ENCODE measurements around the gene SYF2.
"Not testable (repeated sequence)": the region's sequence is repeated elsewhere in the genome, so short reads cannot be mapped to it uniquely, and the experiment has no call there.

SYF2 gene

DNA sequence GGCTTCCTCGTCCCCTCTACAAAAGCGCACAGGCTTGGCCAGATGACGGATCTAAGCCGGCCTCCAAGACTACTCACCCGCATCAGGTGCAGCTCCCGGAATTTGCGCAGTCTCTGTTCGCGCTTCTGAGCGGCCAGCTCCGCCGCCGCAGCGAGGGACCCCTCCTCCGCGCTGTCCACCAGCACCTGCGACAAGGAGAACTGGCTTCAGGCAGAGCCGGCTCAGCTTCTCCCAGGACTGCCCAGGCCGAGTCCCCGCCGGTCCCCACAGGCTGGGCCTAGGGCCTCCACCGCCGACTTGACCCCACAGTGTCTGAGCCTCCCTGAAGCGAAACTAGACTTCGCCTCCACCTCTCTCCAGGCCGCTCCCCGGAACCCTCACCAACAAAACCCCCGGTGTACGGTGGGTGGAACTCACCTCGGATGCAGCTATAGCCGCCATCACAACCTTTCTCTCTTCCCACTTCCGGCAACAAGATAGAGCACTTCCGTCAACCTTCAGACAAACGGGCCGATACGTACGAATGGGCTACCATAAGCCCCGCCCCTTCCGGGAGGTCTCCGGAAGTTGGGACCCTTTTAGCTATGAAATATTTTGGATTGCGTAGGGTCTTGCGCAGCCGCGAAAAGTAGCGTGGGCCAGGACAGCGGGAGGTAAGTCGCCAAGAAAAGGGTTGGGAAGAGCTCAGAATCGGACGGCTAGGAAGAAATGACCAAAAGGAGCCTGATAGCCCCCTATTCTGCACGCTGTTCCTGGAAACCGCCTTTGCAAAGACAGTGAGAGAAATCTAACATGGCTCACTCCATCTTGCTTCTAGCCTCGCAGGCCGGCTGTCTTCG is at the start of gene SYF2:
Gene SYF2 (minus strand): TSS at position 476 of the 839 bp plus-strand sequence. CDS start 35 bp downstream, at position 441.
- peak; percentile 89 for DNase-seq

DNA sequence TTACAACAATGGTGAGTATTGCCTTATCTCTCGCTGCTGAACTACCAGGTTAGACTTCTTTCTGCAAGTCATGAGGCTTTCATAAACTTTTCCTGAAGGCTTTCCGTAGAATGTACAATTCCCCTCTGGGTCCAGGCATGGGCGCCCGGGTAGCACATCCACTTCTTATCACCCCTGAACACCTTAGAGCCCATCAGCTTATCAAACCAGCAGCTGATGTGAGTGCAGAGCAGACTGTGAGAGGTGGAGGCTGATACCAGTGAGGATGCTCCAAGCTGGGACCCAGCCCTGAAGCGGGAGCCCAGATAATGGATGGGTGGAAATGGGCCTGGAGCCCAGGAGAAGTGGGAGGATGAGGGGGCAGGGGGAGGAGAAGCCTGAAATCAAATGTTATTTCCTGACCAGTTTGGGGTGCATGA is 47.4 kb upstream of the SYF2 start:
- DNase-seq, result not testable (repeated sequence)

DNA sequence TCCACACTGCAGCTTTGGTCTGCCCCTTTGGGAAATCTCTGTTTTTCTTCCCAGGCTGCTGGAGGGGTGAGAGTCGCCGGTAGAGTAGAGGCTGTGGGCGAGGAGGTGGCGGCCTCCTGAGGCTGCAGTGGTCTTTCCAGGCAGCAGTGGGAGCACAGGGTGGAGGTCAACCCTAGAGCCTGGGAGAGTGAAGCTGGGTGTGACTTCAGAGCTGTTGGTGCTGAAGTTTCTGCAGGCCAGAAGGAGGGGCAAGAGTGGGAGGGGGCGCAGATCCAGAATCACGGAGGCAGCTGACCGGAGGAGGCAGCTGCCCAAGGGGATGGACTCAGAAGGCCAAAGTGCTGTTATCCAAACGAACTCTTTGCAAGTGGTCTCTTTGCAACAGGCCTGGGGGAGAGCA is 46.5 kb upstream of the SYF2 start:
- DNase-seq, result not testable (repeated sequence)

DNA sequence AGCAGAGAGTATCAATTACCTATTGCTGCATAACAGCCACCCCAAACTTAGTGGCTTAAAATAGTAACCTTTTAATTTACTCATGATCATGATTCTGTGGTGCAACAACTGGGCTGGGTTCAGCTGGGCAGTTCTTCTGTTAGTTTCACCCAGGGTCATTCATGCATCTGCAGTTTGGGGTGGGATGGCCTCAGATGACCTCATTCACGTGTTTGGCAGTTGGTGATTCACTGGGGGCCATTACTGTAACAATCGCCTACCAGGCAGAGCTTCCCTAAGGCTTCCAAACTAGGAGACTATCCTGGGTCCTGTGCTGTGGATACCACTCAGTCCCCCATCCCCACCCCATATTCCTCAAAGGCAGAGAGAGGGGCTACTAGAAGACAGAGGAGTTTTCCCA is 46.1 kb upstream of the SYF2 start:
- not testable (repeated sequence) for DNase-seq

DNA sequence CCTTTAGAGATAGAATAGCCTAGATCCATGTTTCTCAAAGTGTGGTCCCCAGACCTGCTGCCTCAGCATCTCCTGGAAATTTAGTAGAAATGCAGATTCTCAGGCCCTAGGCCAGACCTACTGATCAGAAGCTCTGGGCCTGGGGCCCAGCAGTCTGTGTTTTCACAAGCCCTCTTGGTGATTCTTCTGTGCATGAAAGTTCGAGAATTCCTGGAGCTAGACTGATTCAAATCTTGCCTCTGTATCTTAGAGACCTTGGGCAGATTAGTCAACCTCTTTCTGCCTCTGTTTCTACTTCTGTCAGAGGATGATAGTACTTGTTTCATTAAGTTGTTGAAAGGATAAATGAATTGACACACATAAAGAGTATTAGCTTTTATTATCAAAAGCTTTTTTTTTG is 45.0 kb upstream of the SYF2 start:
- DNase-seq, result not testable (repeated sequence)

DNA sequence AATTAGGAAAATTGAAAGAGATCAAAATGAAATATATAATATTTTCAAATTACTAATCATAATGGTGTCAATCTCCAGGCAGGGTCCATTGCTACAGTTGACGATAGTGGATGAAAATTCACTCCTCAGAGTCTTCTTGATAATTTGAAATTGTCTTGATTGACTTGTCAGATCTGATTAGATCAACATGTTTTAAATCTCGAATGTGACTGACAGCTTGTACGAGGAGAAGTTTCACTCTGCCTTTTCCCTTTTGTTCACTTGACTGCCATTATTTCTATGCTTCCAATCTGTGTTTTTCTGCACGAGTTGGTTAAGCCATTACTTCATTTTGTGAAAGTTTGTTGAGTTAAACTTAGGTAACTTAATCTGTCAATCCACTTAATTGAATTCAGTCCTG is 43.3 kb upstream of the SYF2 start:
- DNase-seq, result not testable (repeated sequence)

DNA sequence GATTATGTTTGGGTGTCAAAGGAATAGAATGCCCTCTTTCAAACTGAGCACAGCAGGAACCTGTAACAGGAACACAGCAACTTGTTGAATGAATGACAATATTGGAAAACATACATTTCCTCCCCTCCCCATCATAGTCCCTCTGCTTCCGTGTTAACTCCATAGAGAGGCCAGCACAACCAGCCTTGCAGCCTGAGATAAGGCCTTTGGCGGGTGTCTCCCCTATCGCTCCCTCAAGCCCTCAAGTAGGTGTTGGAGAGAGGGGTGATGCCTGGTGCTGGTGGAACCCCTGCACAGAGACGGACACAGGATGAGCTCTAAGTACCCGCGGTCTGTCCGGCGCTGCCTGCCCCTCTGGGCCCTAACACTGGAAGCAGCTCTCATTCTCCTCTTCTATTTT is 39.9 kb upstream of the SYF2 start, which contains the start of gene RHD:
Gene RHD (plus strand): TSS at position 272 of the 400 bp plus-strand sequence. CDS start 39 bp downstream, at position 311.
- not testable (repeated sequence) for DNase-seq

DNA sequence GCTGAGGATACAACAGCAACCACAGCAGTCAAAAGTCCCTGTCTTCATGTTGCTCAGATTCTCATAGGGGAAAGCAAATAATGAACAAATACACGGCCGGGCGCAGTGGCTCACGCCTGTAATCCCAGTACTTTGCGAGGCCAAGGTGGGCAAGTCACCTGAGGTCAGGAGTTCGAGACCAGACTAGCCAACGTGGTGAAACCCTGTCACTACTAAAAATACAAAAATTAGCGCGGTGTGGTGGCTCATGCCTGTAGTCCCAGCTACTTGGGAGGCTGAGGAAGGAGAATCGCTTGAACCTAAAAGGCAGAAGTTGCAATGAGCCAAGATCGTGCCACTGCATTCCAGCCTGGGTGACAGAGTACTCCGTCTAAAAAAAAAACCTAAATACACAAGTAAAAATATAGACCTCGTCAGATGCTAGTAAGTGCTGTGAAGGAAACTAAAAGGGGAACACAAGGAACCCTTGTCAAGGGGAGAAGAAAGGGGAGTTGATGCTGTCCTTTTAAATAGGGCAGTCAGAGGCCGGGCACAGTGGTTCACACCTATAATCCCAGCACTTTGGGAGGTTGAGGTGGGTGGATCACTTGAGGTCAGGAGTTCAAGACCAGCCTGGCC is 36.0 kb upstream of the SYF2 start:
- DNase-seq, result not testable (repeated sequence)

DNA sequence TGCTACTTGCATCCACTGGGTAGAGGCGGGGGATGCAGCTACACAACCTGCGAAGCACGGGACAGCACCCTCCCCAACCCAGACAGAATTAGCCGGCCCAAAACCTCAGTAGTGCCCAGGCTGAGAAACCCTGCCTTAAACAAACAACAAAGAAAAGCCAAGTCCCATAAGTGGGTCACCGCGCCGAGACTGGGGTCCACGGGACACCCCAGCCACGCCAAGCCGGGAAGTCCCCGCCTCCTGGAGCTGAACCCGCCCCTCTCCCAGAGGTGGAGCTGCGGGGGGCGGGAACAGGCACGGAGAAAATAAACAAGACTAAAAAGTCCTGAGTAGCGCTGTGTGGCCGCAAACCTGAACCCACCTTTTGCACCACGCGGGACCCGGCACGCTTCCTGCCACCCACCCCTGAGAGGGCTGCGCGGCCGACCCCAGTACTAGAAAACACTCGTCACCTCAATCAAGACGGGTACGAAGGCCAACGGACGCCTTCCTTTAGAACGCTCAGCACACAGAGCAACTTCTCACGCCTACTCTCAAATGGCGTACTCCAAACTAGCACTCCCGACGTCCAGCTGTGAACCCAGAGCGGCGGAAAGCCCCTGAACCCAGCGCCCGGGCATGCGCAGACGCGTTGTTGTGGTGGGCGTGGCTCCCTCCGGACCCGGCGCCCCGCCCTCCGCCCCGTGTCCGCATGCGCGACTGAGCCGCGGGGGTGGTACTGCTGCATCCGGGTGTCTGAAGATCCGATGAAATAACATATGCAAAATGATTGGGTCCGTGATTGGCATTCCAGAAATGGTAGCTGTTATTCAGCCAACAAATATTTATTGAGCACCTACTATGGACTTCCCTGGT is 35.2 kb upstream of the SYF2 start:
- peak; percentile 45 for DNase-seq

DNA sequence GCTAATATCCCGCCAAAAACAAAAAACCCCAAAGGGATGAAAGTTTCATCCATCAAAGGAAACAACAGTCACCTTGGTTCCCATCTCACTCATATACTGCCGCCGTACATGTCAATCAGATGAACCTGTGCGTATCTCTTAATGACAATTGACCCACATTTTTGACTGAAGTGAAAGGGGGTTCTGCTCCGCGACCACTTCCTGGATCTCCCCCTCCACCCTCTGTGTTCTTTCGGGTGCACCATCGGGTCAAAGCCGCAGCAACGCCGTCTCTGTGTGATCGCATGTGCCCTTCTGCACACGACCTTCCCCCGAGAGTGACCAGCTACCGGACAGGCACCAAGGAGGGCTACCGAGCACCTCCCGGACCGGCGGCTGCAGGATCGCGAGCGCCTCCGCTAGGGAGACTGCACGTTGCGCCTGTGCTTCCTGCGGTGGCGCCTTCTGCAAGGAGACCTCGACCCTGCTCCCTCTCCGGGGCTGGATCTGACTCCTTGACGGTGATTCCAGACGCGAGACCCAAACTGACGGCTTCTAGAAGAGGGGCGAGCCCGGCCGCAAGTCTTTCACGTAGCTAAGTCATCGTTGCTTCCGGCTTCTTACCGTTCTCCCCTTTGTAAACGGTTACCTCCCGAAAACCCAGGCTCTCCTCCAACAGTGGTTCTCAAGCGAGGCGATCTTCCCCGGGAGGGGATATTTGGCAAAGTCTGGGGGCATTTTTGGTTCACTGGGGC is 34.4 kb upstream of the SYF2 start:
- not testable (repeated sequence) for DNase-seq

DNA sequence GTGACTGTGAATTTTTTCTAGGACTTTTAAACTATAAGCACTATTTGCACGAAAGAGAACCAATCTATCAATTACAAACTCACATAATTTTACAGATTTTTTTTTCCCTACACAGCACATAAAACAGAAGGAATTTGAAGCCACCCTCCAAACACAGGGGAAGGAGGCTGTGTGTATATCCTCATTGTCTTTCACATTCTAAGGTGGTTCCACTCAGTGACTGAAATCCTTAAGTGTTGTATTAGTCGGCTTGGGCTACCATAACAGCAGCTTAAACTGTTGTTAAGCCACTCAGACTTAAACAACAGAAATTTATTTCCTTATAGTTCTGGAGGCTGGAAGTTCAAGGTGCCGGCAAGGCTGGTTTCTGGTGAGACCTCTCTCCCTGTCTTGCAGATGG is 28.0 kb upstream of the SYF2 start:
- DNase-seq, result not testable (repeated sequence)

DNA sequence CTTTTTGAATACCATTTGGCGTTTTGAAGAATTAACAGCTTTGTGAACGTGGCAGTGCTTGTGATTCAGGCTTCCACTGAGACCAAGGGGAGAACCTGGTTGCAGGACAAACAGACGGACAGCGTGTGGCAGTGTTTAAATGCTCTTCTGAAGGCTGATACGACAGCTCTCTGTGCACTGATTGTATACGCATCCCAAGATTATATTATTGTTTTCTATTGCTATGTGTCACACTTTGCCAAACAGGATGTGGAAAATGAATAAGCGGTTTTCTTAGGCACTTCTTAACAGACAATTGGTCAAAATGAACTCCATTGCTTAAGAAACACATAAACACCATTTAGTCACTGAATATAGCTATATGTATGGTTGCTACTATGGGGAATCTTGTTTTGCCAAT is 27.5 kb upstream of the SYF2 start:
- not testable (repeated sequence) for DNase-seq

DNA sequence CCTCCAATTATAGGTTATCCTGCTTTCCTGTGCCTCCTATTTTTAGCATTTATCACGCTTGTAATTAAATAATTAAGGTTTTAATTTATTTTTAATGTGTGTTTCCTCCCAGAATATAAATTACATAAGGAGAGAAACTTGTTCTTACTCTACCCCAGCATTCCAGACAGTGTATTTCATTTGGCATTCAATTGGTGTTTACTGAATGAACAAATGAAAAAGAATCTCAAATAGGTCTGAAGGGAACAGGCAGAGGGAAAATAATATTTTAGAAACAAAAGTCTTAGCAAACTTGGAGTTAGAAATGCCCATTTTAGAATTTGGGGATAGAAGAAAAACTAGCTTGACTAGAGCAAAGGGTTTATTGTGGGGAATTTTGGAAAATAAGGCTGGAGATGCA is 24.9 kb upstream of the SYF2 start:
- DNase-seq, result no peak

DNA sequence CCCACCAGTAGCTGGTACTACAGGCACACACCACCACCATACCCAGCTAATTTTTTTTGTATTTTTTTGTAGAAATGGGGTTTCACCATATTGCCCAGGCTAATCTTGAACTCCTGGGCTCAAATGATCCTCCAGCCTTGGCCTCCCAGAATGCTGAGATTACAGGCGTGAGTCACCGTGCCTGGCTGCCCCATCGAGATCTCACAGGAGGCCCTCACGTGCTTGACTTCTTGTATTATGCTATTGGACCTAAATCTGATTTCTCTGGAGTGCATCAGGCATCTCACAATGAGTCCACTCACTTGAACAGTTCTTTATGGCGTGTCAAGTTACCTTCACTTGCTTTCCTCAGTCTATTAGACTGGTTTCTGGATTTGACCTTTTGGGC is 24.3 kb upstream of the SYF2 start:
- no peak for DNase-seq

DNA sequence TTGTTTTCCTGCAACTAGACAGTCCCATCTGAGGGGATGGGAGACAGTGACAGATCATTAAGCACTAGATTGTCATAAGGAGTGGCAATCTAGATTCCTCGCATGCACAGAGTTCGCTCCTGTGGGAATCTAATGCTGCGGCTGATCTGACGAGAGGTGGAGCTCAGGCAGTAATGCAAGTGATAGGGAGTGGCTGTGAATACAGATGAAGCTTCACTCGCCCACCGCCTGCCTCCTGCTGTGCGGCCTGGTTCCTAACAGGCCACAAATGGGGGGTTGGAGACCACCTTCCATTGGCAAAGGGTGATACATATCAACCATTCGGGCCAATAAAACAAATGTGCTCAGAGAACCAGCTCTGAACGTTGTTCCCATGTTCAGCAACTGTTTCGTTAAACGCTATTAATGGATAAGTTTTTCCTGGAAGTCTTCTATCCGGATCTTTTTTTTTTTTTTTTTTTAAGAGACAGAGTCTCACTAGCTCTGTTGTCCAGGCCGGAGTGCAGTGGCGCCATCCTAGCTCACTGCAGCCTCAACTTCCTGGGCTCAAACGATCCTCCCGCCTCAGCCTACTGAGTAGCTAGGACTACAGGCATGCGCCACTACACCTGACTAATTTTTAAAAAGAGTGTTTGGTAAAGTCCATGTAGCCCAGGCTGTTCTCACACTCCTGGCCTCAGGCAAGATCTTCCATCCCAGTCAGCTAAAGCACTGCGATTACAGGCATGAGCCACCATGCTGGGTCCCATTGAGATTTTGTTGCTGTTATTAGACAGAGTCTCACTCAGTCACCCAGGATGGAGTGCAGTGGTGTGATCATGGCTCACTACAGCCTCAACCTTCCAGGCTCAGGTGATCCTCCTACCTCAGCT is 23.6 kb upstream of the SYF2 start:
- DNase-seq, result no peak

DNA sequence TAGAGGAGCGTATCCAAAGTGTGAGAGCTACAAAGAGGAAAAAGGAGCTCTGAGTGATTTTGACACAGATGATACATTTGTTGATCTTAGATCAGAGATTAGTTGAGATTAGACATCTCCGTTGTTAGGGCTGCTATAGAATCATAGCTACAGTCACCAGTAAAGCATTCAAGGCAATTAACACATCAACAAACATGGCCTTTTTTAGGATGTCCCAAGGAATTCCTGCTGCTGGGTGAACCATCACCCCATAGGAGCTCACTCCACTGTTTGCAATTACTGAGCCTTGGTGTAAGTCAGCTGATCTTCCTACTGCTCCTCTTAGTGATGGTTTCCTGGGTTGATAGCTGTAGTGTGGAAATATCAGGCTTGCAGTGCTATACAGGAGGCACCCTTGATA is 21.6 kb upstream of the SYF2 start:
- DNase-seq, result no peak

DNA sequence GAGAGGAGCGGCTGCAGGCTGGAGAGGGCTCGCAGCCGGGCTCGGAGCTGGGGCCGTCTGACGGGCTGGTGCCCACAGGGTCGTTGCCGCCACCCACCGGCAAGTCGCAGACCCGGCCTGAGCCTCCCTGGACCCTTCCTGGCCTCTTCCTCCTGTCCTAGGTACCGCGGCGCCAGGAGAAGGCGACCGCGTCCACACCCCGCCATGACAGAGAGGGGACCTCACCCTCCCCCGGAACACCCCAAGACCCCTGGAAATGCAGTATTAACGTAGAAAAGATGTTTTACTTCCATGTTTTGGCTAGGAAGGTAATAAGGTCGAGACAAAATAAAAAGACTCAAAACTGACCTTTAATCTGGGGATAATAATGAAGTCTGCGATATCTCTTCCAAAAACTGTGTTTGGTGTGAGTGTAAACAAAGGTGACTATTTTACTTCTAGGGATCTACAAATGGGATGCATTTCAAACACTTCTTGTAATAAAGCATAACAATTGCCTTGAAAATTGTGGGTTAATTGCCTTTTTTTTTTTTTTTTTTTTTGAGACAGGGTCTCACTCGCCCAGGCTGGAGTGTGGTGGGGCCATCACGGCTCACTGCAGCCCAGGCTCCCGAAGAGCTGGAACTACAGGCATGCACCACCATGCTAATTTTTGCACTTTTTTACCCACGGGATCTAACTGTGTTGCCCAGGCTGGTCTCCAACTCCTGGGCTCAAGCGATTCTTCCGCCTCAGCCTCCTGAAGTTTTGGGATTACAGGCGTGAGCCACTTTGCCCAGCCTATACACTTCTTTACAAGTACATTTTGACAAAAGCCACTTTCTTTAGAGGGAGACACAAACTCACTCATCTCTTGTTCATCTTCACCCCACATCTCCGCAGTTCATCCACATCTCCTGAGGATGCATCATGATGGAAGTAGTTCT is 15.8 kb upstream of the SYF2 start:
- no peak for DNase-seq

DNA sequence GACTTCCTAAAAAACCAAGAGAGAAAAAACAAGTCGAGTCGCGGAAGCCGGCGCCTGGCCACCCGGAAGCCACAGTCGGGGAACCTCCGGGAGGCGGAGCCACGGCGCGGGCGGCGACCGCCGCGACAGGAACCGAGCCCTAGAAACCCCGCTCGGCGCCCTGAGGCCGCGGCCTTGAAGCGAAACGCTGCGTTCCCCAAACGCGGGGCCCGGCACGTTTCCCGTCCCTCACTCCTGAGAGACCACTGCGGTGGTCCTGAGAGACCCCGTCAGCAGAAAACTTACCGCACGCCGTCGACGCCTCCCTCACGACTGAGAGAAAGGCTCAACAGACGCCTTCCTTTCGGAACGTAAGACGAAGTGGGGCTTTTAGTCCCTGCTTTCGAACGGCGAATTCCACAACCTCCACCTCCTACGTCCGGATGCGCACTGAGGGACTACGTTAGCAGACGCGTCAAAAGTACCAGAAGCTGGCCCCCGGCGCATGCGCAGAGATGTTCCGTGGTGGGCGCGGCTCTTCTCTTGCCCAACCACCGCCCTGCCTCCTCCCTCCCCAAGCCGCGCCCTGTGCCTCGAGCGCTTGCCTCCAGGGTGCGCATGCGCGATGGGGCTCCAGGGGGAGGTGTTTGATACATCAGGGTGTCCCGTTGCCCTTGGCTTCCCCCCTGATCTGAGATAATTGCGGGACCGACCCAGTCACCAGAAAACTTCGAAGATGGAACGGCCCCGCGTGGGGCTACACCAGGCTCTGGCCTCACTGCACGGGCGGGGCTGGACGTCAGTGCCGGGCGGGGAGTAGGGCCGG is 14.9 kb upstream of the SYF2 start, which contains the start of gene RSRP1:
Gene RSRP1 (minus strand): TSS at position 431 of the 805 bp plus-strand sequence. CDS start 491 bp downstream, outside the sequence.
- peak; percentile 96 for DNase-seq

DNA sequence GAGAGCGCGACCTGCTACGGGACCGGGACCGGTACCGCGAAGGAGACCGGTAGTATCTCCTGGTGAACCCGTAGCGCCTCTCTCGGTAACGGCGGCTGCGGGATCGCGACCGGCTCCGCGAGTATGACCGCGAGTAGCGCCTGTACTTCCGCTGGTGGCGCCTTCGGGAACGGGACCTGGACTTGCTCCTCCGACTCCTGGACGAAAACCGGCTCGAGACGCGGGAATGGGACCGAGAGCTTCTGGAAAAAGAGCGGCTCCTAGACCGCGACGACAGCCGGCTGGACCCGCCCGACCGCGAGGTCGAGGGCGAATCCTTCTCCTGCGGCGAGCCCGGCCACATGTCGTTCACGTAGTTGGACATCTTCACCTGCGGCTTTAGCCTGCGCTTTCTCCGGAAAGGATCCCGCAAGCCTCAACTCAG is 14.3 kb upstream of the SYF2 start:
- DNase-seq, result no peak
